GM12891 (cell line): ENCODE data around the gene CLTCL1.

Experiments used
- PAX5 ChIP-seq: IDR thresholded peaks from 2 replicates; pipeline ENCODE4 v1.6.1; 2011; ENCODE audit warnings: low read length, moderate library complexity, mild to moderate bottlenecking; ENCODE audit not compliant: insufficient read depth, severe bottlenecking
- POLR2AphosphoS5 ChIP-seq: IDR thresholded peaks from 2 replicates; pipeline ENCODE4 v1.6.1; 2011; ENCODE audit warnings: low read depth, low read length, control low read depth

DNA sequence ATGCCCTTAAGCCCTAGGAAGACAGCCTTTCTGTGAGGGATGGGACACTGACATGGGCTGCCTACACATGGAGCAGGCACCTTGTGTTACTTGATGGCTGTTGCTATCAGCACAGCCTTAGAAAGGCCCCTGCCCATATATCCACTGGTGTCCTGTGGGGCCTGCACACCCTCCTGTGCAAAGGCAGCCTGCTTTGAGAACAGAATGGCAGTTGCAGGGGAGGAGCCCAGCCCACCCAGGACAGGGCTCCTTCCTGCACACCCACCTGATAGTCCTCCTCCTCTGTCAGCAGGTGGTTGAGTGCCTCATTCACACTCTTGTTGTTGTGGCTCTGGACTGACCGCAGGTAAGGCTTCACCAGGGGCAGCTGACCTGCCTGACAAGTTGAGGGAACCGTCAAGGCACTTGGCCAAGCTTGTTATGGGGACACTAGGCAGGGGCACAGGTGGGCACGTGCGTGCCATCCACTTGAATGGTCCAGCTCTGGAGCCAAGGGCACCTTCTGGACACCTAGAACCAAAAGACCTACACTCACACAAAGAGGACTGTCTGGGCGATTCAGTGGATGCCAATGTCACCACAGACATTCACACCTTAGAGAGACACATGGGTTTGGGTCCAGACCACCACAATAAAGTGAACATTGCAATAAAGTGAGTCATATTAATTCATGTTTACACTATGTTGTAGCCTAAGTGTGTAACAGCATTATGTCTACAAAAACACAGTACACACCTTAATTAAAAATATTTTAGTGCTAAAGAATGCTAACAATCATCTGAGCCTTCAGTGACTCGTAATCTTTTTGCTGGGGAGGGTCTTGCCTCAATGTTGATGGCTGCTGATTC, 103.6 kb downstream of the CLTCL1 start:
- TF ChIP-seq PAX5 (no peak), POLR2AphosphoS5 (no peak)
